ENCODE data around the gene RAPGEF2.
"Not testable (repeated sequence)": the region's sequence is repeated elsewhere in the genome, so short reads cannot be mapped to it uniquely, and the experiment has no call there.

The RAPGEF2 gene

DNA sequence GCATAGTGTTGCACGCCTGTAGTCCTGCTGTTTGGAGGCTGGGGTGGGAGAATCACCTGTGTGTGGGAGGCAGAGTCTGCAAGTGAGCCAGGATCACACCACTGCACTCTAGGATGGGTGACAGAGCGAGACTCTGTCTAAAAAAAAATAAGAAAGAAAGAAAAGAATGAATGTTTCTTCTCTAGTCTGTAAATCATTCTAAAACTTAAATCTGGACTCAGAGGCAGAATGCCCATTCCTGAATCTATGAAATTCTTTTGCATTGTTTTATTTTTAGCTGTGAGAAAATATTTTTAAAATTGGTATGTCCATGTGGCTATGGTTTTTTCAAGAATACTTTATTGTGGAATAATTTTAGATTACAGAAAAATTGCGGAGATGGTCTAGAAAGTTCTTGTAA, 49.3 kb downstream of the RAPGEF2 start:
- H3K27me3 Mint-ChIP-seq: no peaks in the 10 kb centered on the region
- no peaks in the 10 kb centered on the region for H3K36me3 Mint-ChIP-seq
- peaks cover 4% of the 10 kb centered on the region for H3K4me1 Mint-ChIP-seq (ENCODE audit: low read depth)
- no peak overlapping the region for H3K27ac Mint-ChIP-seq
- no peak overlapping the region for H3K4me3 Mint-ChIP-seq
- H3K9me3 Mint-ChIP-seq (ENCODE audit: low read depth): no peaks in the 10 kb centered on the region

DNA sequence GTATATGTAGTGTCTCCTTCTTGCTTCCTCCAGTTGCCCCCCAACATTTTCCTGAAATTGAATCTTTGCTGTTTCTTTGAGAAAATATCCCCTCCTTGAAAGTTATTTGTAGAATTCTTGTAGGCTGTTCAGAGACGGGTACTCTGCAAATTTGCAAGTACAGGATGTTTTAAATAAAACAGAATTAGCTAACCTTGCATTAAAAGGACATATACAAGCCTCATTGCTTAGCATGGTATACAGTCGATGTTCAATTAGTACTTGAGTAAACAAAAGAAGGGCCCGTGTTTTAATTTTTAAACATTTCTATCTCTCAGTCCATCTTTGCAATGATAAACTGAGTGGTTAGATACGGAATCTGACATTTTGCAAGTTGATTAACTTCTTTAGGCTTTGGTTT, 50.8 kb downstream of the RAPGEF2 start:
- H3K27me3 Mint-ChIP-seq: no peaks in the 10 kb centered on the region
- peaks cover 4% of the 10 kb centered on the region for H3K4me1 Mint-ChIP-seq (ENCODE audit: low read depth)
- H3K27ac Mint-ChIP-seq: no peak overlapping the region
- H3K4me3 Mint-ChIP-seq: no peak overlapping the region
- H3K9me3 Mint-ChIP-seq (ENCODE audit: low read depth): no peaks in the 10 kb centered on the region
- no peaks in the 10 kb centered on the region for H3K36me3 Mint-ChIP-seq

DNA sequence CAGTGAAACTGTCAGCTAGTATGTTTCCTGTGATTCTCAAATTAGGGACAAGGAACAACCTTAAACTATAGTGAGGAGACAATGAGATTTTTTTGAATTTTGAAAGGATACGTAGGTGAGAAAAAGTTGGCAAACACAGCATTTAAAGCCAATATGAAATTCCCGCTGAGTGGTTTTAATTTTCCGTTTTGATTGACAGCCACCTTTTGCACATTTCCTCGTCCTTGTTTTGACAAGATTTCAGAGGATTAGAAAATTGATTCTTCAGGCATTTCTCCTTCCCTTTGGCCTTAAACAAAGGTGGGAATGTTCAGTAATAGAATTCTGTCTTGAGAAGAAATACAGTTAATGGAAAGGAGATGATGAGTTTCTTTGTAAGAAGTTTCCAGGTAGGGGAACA, 52.2 kb downstream of the RAPGEF2 start:
- Mint-ChIP-seq H3K4me3 (no peak overlapping the region), H3K27me3 (no peaks in the 10 kb centered on the region), H3K36me3 (no peaks in the 10 kb centered on the region), H3K27ac (no peak overlapping the region), H3K9me3 (ENCODE audit: low read depth) (no peaks in the 10 kb centered on the region), H3K4me1 (ENCODE audit: low read depth) (peaks cover 5% of the 10 kb centered on the region)

DNA sequence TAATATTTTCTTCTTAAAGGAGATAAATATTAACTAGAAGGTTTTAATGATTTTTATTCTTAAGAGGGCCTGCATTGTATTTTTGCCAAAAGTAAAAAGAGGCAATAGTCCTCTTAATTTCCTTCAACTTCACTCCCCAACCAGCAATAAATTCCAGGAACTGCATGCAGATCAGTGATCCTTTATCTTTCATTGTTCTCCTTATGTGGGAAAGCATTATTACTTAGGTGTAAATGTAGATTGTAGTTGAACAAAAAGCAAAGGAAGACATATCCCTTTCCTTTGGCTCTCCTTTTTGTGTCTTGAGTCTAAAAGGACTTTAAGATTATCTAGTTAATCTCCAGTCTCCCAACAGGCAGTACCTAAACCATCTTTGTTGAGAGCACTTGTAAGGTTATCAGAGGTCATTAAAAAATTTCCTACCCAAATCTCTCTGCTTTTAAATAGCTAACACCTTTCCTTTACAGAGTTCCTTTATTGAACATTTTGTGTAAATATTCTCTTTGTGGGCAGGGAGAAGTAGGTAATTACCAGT, 55.3 kb downstream of the RAPGEF2 start:
- Mint-ChIP-seq H3K27me3 (no peaks in the 10 kb centered on the region), H3K4me3 (no peak overlapping the region), H3K4me1 (ENCODE audit: low read depth) (peaks cover 4% of the 10 kb centered on the region), H3K36me3 (no peaks in the 10 kb centered on the region), H3K27ac (no peak overlapping the region), H3K9me3 (ENCODE audit: low read depth) (no peaks in the 10 kb centered on the region)

DNA sequence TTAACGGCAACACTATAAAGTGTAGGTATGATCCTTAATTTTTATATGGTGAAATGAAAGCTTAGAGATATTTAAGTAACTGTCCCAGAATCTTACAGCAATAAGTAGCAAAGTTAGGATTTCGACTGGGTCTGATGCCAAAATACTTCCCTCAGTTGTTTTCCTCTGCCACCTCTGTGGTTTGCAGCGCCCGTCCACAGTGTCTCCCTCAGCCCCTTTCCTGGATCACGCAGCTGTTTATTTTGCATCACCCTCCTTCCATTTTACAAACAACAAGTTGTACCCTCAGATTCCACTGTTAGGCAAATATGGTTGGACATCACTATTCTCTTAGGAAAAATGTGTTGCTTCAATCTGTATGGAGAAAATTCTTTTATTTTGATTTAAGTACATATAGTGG, 56.1 kb downstream of the RAPGEF2 start:
- Mint-ChIP-seq H3K36me3 (no peaks in the 10 kb centered on the region), H3K9me3 (ENCODE audit: low read depth) (no peaks in the 10 kb centered on the region), H3K27me3 (no peaks in the 10 kb centered on the region), H3K4me1 (ENCODE audit: low read depth) (peaks cover 2% of the 10 kb centered on the region), H3K27ac (no peak overlapping the region), H3K4me3 (no peak overlapping the region)

DNA sequence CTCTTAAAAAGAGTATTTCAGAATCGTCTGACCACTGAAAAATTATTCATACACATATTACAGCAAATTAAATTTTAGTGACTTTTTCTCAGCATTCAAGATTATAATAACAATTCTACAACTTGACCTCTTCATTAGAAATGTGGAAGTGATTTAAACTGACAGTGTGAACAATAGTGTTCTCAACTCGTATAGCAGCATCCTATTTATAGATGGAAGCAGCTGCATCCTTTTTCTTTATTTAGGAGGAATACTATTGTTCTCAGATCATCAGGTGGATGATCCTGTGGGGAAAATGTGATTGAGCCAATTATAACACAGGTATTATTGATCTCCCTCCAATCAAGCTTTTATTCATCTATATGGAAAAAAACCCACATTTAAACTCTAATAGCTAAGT, 56.7 kb downstream of the RAPGEF2 start:
- Mint-ChIP-seq H3K9me3 (ENCODE audit: low read depth) (no peaks in the 10 kb centered on the region), H3K27ac (no peak overlapping the region), H3K4me3 (no peak overlapping the region), H3K36me3 (no peaks in the 10 kb centered on the region), H3K27me3 (no peaks in the 10 kb centered on the region), H3K4me1 (ENCODE audit: low read depth) (peaks cover 2% of the 10 kb centered on the region)

DNA sequence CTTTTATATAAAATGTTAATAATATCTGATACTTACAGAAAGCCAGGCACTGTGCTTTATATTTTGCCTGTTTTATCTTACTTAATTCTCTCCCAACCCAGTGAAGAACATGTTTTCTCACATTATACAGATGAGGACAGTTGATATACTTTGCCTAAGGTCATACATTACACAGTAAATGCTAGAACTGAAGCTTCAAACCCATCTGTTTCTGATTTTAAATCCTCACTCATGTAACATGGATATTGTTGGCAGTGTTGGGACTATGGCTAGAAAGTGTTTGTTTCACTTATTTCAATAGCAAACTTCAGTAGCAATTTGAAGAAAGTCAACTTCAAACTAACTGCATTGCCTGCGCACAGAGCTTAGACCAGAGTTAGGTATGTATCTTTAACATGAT, 57.4 kb downstream of the RAPGEF2 start:
- Mint-ChIP-seq H3K27me3 (no peaks in the 10 kb centered on the region), H3K9me3 (ENCODE audit: low read depth) (no peaks in the 10 kb centered on the region), H3K4me3 (no peak overlapping the region)

DNA sequence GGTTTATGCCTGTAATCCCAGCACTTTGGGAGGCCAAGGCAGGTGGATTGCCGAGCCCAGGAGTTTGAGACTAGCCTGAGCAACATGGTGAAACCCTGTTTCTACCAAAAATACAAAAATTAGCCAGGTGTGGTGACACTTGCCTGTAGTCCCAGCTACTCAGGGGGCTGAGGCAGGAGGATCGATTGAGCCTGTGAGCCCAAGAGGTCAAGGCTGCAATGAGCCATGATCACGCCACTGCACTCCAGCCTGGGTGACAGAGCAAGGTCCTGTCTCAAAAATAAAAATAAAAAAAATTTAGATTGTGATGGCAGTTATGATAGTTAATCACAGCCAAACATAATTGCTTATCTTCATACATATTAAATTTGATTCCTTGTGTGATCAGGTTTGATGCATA, 58.6 kb downstream of the RAPGEF2 start:
- H3K27me3 Mint-ChIP-seq; H3K36me3 Mint-ChIP-seq; H3K9me3 Mint-ChIP-seq (ENCODE audit: low read depth); H3K4me1 Mint-ChIP-seq (ENCODE audit: low read depth); H3K27ac Mint-ChIP-seq; H3K4me3 Mint-ChIP-seq: not testable (repeated sequence)

More for the DNA sequence above, 57.4 kb downstream of the RAPGEF2 start:
- Mint-ChIP-seq H3K36me3 (no peaks in the 10 kb centered on the region), H3K4me1 (ENCODE audit: low read depth) (peaks cover 2% of the 10 kb centered on the region), H3K27ac (no peak overlapping the region)

DNA sequence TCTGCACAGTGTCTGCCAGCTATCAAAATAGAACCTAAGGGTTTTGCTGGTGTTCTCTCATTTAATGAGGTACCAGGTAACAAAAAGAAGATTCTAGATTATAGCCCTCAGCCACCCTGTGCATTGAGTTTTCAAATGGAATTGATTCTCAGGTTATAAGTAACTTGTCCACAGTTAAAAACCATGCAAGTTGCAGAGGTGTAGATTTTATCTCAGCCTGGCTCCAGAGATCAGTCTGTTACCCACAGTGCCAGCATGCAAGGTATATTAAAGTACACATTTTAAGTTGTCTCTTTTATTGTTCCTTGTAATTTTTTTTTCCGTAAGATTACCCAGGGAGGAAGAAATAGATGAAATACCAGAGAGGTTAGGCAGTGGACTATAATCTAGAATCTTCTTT, 59.7 kb downstream of the RAPGEF2 start:
- Mint-ChIP-seq H3K9me3 (ENCODE audit: low read depth) (no peaks in the 10 kb centered on the region), H3K4me3 (no peak overlapping the region), H3K27ac (no peak overlapping the region), H3K36me3 (no peaks in the 10 kb centered on the region), H3K4me1 (ENCODE audit: low read depth) (peaks cover 8% of the 10 kb centered on the region), H3K27me3 (no peaks in the 10 kb centered on the region)

DNA sequence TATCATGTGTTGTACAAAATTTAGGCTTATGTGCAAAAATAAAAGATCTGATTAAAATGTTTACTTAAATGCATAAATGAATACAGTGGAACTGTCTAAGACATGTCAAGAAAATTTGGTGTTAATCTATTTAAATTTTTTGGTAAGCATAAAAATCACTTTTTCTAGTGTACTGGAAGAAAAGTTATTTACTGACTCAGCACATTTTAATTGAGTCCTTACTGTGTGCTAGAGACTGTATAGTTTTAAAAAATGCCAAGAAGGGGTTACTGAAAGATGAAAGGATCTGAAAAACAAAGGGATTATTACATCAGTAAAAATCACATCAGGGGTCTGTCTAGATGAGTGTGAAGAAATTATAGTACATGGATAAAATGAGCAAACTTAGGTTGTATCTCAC, 60.6 kb downstream of the RAPGEF2 start:
- Mint-ChIP-seq H3K27ac (no peak overlapping the region), H3K27me3 (no peaks in the 10 kb centered on the region), H3K9me3 (ENCODE audit: low read depth) (no peaks in the 10 kb centered on the region), H3K36me3 (no peaks in the 10 kb centered on the region), H3K4me1 (ENCODE audit: low read depth) (peaks cover 8% of the 10 kb centered on the region), H3K4me3 (no peak overlapping the region)

DNA sequence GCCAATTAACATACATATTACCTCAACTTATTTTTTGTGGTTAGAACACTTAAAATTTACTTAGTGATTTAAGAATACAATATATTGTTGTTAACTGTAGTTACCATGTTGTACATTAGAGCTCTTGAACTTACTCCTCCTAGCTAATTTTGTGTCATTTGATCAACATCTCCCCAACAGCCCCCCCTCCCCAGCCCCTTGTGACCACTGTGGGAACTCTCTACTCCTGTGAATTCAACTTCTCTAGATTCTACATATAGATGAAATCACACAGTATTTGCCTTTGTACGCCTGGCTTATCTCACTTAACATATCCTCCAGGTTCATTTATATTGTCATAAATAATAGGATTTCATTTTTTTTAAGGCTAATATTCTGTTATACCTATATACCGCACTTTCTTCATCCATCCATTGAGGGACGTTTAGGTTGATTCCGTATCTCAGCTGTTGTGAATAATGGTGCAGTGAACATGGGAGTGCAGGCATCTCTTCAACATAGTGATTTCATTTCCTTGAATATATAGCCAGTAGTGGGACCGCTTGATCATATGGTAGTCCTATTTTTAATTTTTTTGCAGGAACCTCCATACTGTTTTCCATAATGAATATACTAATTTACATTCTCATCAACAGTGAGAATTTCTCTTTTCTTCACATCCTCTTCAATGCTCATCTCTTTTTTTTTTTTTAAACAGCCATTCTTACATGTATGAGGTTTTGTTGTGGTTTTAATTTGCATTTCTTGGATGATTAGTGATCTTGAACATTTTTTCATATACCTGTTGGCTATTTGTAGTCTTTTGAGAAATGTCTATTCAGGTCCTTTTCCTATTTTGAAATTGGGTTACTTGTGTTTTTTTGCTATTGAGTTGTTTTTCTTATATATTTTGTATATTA, 66.8 kb downstream of the RAPGEF2 start:
- no peak overlapping the region for H3K4me3 Mint-ChIP-seq
- H3K36me3 Mint-ChIP-seq: no peaks in the 10 kb centered on the region
- peaks cover 28% of the 10 kb centered on the region for H3K4me1 Mint-ChIP-seq (ENCODE audit: low read depth)

DNA sequence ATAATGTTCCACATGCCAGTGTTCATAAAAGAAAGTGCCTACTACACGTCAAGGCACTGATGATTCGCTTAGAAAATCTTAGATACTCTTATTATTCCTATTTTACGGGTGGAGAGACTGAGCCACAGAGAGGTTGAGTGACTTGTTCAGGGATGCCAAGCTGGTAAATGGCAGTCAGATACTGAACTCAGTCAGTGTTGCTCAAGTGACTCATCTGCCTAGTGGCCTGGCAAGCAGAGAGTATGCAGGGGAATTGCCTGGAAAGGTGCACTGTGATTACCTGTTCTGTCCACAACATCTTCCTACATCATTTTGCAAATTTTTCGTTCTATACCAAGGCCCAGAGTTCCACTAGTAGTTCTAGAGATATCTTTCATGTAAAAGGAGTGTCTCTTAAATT, 68.4 kb downstream of the RAPGEF2 start:
- H3K4me1 Mint-ChIP-seq (ENCODE audit: low read depth): peaks cover 37% of the 10 kb centered on the region

More for the DNA sequence above, 66.8 kb downstream of the RAPGEF2 start:
- no peaks in the 10 kb centered on the region for H3K9me3 Mint-ChIP-seq (ENCODE audit: low read depth)
- no peaks in the 10 kb centered on the region for H3K27me3 Mint-ChIP-seq
- H3K27ac Mint-ChIP-seq: no peak overlapping the region

DNA sequence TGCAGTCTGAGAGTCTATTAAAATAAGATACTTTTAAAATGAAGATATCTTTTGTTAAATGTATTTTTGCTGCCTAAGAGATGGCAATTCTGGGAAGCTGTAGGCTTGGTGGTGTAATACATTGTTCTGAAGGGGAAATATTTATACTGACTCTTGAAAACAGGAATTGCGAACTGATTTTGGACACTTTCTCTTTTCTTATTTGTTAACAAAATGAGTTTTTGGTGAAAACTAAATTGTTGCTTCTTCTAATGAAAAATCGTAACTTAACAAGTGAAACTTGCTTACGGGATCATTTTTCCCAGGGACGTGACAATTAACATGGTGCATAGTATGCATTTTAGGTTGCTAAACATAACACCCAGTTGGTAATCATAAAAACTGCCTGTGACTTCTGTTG, 71.0 kb downstream of the RAPGEF2 start:
- H3K36me3 Mint-ChIP-seq: no peaks in the 10 kb centered on the region
- H3K27me3 Mint-ChIP-seq: peaks cover 1% of the 10 kb centered on the region
- no peaks in the 10 kb centered on the region for H3K9me3 Mint-ChIP-seq (ENCODE audit: low read depth)
- H3K27ac Mint-ChIP-seq: no peak overlapping the region
- peaks cover 34% of the 10 kb centered on the region for H3K4me1 Mint-ChIP-seq (ENCODE audit: low read depth)
- H3K4me3 Mint-ChIP-seq: no peak overlapping the region

More for the DNA sequence above, 68.4 kb downstream of the RAPGEF2 start:
- Mint-ChIP-seq H3K27me3 (peaks cover 1% of the 10 kb centered on the region), H3K36me3 (no peaks in the 10 kb centered on the region), H3K9me3 (ENCODE audit: low read depth) (no peaks in the 10 kb centered on the region), H3K4me3 (no peak overlapping the region), H3K27ac (no peak overlapping the region)

DNA sequence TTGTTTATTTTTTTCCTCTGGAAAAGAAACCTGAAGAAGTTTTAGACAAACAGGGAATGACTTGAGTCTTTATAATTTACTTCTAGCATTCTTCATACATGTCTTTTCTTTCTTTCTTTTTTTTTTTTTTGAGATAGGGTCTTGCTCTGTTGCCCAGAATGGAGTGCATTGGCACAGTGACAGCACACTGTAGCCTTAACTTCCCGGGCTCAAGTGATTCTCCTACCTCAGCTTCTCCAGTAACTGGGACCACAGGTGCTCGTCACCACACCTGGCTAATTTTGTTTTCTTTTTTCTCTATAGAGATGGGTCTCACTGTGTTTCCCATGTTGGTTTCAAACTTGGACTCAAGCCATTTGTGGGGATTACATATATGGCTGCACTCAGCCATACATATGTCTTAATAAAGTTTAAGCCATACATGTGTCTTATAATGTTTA, 71.8 kb downstream of the RAPGEF2 start:
- Mint-ChIP-seq H3K4me3 (no peak overlapping the region), H3K36me3 (no peaks in the 10 kb centered on the region), H3K4me1 (ENCODE audit: low read depth) (peaks cover 37% of the 10 kb centered on the region), H3K9me3 (ENCODE audit: low read depth) (no peaks in the 10 kb centered on the region), H3K27me3 (peaks cover 1% of the 10 kb centered on the region), H3K27ac (no peak overlapping the region)

DNA sequence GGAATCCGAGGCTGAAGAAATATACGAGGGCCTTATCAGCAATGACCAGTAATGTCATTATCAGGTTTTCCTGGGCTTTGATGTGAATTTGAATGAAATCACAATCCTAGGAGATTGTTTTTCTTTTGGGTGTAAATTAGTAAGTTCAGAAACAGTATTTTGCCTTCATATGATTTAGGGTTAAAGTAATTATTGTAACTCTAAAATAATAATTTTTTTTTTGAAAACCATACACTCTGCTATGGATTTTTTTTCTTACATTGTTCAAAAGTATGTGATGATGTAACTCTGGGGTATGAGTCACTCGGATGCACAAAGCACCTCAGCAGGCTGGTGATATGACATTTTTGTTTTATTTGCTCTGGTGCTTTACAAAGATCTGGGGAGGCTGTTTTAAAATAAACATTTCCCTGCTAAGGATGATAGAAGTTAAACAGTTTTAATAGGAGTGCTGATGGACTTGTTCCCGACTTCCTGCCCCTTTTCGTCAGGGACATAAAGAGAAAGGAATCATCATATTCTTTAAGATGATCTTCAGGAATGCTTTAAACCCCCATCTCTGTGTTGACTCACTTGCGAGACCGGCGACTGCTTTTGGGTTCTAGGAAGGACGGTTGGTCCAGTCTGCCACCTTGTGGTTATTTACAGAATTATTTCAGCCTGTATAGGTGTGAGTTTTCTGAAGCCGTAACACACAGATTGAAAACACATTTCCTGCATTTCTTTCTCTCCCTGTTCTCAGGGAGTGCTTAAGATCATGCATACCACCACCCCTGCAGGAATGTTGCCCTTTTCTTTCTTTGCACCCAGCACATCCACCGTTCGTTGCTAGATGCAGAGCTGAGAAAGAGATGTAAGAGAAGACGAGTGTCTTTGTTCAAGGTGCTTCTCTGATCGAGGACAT, 72.5 kb downstream of the RAPGEF2 start:
- Mint-ChIP-seq H3K4me1 (ENCODE audit: low read depth) (peaks cover 31% of the 10 kb centered on the region), H3K36me3 (no peaks in the 10 kb centered on the region), H3K27me3 (peaks cover 1% of the 10 kb centered on the region), H3K4me3 (no peak overlapping the region), H3K27ac (no peak overlapping the region), H3K9me3 (ENCODE audit: low read depth) (no peaks in the 10 kb centered on the region)
